Measurements from ENCODE around the gene THOC5. TPM values are rescaled to one million over a fixed set of nuclear protein-coding genes. Genes with fewer than 3 reads are reported as not detected.
"Not testable (repeated sequence)": the region's sequence is repeated elsewhere in the genome, so short reads cannot be mapped to it uniquely, and the experiment has no call there.

Gene THOC5
- polyA plus RNA-seq, 4 donors = 22.9 to 34.2 (median 29.0) TPM

- DNase-seq (ENCODE audit: low read depth in 4 of 4, low spot score in 3 of 4) = no peak
Measured at GRCh38 chr22:29563652-29564460, 10.3 kb upstream of the THOC5 start.

DNA sequence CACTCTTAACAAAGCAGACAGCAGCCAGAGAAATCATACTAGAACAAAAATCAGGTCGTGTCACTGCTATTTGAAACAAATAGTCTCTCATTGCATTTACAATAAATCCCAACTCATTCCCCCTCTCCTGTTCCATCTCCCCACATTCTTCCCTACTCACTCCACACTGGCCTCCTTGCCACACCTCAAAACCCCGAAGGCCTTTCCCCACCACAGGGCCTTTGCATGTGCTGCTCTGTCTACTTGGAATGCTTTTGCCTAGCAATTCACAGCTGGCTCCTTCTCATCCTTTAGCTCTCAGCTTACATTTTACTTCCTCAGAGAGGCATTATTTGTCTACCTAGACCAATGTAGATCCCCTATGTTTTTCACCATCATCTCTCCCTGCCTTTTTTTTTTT, 6.3 kb upstream of the THOC5 start:
- DNase-seq (ENCODE audit: low read depth in 4 of 4, low spot score in 3 of 4) = no peak

DNA sequence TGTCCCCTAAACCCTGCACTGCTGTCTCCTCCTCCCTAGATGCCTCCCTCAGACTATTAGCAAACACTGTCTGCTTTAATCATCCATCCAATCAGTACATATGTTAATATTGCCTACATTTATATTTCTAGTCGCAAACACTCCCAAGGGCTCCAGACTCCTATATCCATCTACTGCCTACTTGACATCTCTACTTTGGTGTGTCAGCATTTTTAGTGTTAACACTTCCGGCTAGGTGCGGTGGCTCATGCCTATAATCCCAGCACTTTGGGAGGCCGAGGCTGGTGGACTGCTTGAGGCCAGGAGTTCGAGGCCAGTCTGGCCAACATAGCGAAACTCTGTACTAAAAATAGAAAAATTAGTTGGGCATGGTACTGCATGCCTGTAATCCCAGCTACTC, 5.5 kb upstream of the THOC5 start:
- DNase-seq (ENCODE audit: low read depth in 4 of 4, low spot score in 3 of 4) = no peak

DNA sequence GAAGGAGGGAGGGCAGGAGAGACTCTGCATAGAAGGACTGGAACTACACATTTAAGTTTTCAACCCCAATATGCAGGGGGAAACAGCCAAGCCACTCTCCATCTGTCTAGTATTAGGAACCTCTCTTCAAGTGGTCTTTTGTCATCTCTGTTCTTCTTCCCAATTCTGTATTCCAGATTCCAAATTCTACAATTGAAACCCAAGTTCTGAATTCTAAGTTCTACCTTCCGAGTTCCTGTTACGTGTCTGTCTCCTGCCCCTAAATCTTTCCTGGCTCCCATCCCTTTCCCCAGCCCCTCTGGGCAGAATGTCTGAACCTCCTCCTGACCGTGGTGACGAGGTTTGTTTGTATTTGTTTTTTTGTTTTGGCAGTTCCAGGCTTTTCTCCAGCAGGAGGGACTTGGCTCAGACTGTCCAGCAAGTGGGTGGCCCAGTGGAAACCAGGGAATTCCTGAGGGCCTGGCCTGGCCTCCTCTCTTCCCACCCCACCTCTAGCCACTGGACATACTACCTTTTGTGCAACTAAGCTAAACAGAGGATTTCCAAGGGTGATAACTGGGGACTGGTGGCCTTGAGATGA, 1.6 kb upstream of the THOC5 start:
- no peak for DNase-seq (ENCODE audit: low read depth in 4 of 4, low spot score in 3 of 4)

GRCh38 chr22:29552357-29552756, 1.2 kb downstream of the THOC5 start:
- DNase-seq (ENCODE audit: low read depth in 4 of 4, low spot score in 3 of 4) = not testable (repeated sequence)

- DNase-seq (ENCODE audit: low read depth in 4 of 4, low spot score in 3 of 4) = no peak
Measured at GRCh38 chr22:29550005-29550404, 3.6 kb downstream of the THOC5 start.

GRCh38 chr22:29545045-29545444, 8.5 kb downstream of the THOC5 start:
- DNase-seq (ENCODE audit: low read depth in 4 of 4, low spot score in 3 of 4) = not testable (repeated sequence)

DNA sequence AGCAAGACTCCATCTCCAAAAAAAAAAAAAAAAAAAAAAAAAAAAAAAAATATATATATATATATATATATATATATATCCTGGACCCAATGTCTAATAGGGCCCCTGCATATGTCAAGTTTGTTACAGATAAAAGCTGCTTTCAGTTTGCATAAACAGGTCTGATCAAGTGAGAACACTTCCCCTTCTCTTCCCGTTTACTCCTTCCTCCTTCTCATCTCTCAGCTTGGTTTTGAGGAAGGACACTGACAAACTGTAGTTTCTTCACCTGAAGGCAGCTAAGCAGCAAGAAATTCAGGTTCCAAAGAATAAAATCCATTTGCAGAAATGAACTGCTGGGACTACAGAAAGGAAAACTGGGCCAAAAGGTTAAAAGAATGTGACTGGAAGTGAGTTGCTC, 11.7 kb downstream of the THOC5 start:
- DNase-seq (ENCODE audit: low read depth in 4 of 4, low spot score in 3 of 4) = no peak

DNA sequence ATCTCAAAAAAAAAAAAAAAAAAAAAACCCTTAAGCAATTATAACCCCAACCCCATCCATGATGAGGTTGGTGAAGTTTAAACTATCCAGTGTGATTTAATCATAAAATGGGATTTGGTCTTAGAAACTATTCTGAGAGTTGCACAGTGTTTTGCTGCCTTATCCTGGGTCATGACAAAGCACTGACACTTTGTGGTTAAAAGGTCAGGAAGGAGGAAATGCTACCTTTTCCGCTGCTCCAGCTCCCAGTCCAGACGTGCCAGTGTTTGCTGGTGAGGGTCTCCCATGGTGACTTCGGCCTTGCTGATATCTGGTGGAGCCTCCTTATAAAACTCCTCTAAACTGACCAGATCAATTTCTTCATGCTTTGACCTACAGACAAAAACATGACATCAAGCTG, 14.5 kb downstream of the THOC5 start:
- no peak for DNase-seq (ENCODE audit: low read depth in 4 of 4, low spot score in 3 of 4)

DNA sequence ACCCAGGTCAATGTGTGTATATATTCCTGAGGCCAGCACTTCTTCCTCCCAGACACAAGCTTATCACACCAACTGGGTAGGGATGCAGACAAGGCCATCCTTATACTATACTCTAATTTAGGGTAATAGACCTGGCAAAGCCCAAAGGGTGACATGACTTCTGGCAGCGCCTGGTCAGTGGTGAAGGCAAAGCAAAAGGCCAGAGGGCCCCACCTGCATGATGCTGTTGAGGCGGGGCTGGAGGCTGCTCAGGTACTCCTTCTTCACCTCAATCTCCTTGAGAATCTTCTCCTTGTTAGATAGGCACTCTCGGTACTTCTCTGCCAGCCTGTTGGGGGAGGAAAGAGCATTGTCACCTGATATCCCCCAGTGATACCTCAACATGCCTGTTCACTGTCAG, 17.1 kb downstream of the THOC5 start:
- DNase-seq (ENCODE audit: low read depth in 4 of 4, low spot score in 3 of 4) = no peak

- DNase-seq (ENCODE audit: low read depth in 4 of 4, low spot score in 3 of 4) = no peak
Measured at GRCh38 chr22:29531419-29531818, 22.1 kb downstream of the THOC5 start.

- DNase-seq (ENCODE audit: low read depth in 4 of 4, low spot score in 3 of 4) = no peak
Measured at GRCh38 chr22:29530716-29531115, 22.8 kb downstream of the THOC5 start.

- no peak for DNase-seq (ENCODE audit: low read depth in 4 of 4, low spot score in 3 of 4)
Measured at GRCh38 chr22:29528144-29528543, 25.4 kb downstream of the THOC5 start.

- DNase-seq (ENCODE audit: low read depth in 4 of 4, low spot score in 3 of 4) = no peak
Measured at GRCh38 chr22:29524442-29525191, 28.9 kb downstream of the THOC5 start.

DNA sequence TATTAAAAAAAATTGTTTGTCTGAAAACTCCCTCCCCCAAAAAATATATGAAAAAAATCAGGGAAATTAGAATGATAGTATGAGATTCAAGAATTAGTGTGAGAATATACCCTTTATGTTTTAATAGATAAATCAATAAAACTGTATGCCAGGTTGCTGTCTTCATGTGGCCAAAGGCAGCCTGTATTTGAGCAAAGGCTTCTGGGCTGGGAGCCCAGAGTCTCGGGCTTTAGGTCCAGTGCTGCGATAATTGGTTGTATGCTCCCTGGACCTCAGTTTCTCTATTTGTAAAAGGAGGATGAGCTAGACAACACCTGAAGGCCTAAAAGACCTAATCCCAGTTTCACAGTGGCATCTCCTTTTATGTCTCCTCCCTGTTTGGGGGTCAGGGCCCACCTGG, 29.8 kb downstream of the THOC5 start:
- no peak for DNase-seq (ENCODE audit: low read depth in 4 of 4, low spot score in 3 of 4)

- no peak for DNase-seq (ENCODE audit: low read depth in 4 of 4, low spot score in 3 of 4)
Measured at GRCh38 chr22:29521526-29521925, 32.0 kb downstream of the THOC5 start.

DNA sequence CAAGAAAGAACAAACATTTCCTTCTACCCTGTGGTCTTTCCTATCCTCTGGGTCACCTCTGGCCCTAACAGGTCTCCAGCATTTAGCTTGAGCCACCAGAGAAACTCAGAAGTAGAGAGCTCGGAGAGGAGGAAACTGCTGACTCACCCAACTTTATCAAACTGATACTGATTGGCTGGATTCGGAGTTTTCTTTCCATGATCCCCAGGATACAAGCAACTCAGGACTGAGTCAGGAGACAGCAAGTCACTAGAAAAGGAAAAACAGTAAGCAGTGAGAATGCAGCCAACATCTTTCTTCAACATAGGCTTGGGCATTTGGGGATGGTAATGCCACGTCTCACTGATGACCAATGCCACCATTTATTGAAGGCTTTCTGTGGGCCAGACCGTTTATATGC, 32.7 kb downstream of the THOC5 start:
- DNase-seq (ENCODE audit: low read depth in 4 of 4, low spot score in 3 of 4) = no peak

- DNase-seq (ENCODE audit: low read depth in 4 of 4, low spot score in 3 of 4) = no peak
Measured at GRCh38 chr22:29519996-29520395, 33.6 kb downstream of the THOC5 start.

- no peak for DNase-seq (ENCODE audit: low read depth in 4 of 4, low spot score in 3 of 4)
Measured at GRCh38 chr22:29518427-29518826, 35.1 kb downstream of the THOC5 start.

GRCh38 chr22:29517215-29517908, 36.2 kb downstream of the THOC5 start:
- no peak for DNase-seq (ENCODE audit: low read depth in 4 of 4, low spot score in 3 of 4)

DNA sequence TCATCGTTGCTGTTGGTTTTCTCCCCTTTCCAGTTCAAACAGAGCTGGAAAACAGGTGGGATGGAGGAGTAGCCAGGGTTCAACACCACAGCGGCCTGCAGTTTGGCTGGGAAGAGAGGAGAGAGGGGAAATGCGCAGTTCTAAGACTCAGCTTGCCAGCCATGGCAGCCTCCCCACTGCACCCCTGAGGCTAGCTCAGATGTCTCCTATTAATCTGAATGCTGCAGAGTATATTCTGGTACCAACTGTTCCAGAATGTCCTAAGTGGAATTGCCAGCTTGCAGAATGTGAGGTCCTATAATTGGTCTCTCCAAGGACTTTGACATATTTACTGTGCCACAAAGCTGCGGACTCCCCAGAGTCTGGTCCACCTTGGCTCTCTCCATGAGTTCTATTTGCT, 41.5 kb downstream of the THOC5 start:
- no peak for DNase-seq (ENCODE audit: low read depth in 4 of 4, low spot score in 3 of 4)
